HUDEP-2 (cell line): ENCODE data around the gene FNDC7.
"Not testable (repeated sequence)": the region's sequence is repeated elsewhere in the genome, so short reads cannot be mapped to it uniquely, and the experiment has no call there.

Experiments
- DNase-seq, 76 experiments: peaks; one replicate each; lab custom pipeline; 2025; ENCODE audit not compliant: unreplicated experiment in 76 of 76; lab: John Stamatoyannopoulos, UW

Gene FNDC7

DNA sequence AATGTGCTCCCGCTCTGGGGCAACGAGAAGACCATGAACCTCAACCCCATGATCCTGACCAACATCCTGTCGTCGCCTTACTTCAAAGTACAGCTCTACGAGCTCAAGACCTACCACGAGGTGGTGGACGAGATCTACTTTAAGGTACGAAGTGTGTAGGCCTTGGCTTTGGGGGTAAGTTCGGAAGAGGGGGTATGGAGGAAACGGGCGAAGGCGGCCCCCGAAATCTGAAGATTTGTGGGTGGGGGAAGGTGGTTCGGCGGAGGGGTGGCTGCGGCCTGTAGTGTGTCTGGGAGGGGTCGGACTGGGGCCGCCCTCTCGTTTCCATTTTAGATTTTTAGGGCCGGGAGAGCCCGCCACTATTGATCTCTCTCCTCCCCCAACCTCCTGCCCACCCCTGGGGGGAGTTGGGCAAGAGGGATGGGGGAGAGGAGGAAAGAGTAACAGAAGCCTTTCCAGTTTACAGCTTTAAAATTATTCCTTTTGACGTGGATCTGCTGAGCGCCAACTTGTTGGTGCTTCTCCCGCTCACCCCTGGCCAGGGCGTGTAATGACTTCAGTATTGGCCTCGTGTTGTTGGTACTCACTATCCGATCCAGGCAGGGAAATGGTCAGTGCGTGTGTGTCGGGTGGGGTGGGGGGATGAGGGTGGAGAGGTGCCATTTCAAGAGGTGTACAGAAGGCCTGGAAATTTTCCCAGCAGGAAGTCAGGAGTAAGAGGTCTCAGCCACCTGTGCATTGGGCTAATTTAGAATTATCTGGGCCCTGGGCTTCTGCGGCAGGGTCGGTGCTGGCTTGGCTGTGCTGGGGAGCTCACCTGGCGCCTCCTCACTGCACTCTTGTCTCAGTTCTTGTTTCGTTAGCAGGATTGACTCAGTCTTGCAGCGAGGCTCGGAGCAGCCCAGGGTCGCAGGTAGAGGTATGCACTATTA, 19.7 kb upstream of the FNDC7 start:
- peak in 37 of 76 experiments; percentile 3 to 73 (median 38) for DNase-seq

DNA sequence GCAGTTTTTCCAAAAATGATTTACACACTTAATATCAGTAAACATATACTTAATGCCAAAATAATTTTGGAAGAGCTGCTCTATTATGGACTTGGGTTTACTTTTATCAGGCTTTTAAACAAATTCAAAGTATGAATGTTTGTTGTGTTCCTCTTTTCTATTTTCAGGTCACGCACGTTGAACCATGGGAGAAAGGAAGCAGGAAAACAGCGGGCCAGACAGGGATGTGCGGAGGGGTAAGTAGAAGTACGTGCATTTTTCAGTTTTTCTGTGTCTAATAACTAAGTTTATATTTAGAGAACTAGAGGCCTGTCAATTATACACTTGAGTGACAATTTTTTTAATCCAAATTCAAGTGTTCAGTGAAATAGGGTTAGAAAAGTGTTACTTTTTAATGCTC, 17.2 kb upstream of the FNDC7 start:
- DNase-seq = no peak

DNA sequence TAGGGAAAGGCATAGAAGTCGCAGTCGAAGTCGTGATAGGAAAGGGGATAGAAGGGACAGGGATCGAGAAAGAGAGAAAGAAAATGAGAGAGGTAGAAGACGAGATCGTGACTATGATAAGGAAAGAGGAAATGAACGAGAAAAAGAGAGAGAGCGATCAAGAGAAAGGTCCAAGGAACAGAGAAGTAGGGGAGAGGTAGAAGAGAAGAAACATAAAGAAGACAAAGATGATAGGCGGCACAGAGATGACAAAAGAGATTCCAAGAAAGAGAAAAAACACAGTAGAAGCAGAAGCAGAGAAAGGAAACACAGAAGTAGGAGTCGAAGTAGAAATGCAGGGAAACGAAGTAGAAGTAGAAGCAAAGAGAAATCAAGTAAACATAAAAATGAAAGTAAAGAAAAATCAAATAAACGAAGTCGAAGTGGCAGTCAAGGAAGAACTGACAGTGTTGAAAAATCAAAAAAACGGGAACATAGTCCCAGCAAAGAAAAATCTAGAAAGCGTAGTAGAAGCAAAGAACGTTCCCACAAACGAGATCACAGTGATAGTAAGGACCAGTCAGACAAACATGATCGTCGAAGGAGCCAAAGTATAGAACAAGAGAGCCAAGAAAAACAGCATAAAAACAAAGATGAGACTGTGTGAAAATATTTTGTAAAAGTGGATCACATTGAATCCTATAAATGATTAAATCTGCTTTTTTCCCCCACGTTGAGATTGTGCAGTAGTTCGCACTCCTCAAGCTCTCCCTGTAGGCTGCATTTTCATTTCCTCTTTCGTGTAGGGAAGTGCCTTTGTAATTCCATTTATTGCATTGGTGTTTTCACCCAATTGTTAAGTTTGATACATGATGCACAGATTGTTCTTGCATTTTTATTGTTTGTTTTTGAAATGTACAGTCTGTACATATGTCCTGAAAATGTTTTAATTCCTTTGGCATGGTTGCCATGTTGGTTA, 13.1 kb upstream of the FNDC7 start:
- no peak for DNase-seq

DNA sequence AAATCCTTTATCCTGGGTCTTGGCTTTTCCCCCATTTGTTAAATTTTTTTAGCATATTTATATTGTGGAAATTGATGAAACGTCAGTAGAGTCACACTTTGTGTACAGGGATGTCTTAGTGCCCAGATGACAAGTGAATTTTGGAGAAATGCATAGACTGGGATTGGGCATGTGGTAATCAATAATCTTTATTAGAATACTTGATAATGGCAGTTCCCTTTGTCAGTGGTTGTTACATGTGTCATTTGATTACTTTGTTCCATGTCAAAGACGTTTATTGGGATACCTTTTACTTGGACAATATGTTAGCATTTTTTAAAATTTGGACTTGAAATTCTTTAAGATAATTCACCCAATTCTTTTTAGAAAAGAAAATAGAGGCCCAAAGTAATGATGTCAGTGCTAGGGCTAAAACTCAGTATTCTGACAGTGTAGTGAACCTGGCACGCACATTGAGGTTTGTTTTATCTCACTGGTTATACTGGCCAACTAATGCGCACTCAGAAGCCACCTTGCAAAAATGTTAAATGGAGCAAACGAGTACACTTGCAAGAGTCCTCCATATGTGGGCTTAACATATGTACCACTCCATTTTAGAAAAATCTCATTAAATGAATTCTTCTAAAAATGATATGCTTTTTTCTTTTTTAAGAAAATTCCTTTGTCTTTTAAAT, 11.4 kb upstream of the FNDC7 start:
- DNase-seq = no peak

DNA sequence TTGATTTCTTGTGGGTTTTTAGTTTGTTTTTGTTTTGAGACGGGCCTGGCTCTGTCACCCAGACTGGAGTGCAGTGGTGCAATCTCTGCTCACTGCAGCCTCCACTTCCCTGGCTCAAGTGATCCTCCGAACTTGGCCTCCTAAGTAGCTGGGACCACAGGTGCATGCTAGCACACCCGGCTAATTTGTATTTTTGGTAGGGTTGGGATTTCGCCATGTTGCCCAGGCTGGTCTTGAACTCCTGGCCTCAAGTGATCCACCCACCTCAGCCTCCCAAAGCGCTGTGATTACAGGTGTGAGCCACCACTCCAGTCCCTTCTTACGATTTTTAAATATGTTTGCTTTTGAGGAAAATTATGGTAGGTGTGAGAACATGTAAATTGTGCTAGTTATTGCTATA, 10.6 kb upstream of the FNDC7 start:
- not testable (repeated sequence) for DNase-seq

DNA sequence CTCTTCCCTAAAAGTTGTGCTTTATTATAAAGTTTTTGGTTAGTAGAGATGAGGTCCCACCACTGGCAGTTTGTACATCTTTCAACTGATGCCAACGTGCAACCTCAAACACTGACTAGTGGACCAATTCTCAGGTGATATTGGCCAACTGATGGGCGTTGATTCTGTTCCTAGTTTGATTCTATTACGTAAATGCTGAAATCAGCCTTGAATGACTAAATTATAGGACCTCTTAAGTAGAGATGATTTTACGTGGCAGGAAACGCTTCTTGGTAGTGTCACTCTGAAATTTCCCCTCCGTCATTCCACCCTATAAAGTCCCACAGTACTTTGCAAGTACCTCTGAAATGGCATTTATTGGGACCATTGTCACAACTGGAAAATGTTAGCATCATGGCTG, 8.8 kb upstream of the FNDC7 start:
- DNase-seq = no peak

DNA sequence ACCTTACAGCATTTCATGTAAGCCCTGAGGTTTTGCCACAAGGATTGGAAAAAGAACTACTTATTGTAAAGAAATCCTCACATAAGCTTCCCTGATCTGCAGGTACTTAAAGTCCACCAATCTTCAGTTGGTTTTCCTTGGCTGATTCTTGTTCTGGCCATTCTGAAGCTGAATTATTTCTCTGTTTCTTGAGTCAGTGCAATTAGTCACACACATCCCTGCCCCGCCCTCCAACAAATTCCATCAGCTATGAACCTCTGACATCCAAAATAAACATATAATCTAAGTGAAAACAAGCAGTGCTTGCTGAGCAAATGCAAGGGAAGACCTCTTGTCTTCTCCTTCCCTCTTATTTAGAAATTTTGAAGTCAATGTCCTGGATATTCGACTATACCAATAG, 8.2 kb upstream of the FNDC7 start:
- DNase-seq = no peak

DNA sequence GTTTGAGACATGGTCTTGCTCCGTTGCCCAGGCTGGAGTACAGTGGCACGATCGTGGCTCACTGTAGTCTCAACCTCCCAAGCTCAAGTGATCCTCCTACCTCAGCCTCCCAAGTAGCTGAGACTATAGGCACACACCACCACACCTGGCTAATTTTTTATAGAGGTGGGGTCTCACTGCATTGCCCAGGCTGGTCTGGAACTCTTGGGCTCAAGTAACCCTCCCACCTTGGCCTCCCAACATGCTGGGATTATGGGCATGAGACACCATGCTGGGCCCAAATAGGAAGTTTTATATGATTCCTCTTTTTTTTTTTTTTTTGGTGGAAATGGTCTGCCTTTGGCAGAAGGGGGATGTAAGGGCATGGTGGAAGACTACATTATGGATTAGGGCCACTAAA, 6.1 kb upstream of the FNDC7 start:
- DNase-seq = no peak

DNA sequence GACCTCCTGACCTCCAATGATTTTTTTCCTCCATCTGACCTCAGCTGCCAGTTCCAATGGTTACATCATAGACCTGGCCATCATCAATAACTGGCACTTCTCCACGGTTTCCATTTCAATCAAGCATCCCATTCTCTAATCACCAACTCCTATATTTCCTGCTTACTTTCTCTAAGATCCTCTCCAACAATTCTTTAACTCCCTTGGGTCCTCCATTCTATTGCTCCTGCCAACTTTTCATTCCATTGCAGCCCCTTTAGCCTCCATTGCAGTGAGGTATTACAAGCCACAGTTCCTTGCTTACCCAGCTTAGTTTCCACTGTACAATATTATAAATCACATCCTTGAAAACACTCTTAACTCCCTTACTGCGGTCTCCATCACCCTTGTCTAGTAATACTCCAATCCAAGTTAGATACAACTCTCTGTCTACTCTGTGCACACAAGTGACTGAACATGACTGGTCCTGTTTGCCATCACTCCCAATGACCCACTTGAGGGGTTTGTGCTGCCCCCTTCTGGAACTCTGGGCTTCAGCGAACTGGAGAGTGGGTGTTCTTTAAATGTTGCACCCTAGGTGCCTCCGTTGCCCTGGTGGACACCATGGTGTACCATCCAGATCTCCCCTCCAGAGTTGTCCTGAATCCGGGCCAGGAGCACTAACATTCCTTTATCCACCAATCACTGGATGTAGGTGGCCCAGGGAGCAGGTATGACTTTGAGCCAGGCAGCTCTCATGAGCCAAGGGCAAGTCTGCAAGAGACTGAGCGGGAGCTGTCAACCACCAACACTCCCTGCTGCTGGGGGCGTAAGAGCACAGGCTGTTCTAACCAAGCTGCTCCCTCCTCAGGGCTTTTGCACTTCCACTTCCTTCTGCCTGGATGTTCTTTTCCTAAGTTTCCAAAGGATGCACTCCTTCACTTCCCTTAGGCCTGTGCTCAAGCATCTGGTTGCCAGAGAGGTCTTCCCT, 3.7 kb upstream of the FNDC7 start:
- DNase-seq = peak in 34 of 76 experiments; percentile 4 to 52 (median 24)

DNA sequence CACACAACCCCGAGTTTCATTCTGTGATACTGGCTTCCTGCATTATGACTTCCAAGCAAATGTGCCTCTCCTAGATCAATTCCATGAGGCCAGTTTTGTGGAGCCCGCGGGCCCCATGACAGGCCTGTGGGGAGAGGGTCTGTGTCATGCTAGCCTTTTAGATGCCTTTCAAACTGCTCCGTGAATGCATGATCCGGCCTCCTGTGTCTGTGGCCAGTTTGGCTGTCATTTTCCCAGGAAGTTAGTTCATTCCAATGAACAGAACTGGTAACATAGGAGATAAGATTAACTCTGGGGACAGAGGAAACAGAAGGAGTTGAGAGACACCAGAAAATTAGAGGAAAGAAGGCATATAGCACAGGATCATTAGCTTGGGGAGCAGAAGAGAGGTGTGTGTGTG, 3.2 kb downstream of the FNDC7 start:
- no peak for DNase-seq

DNA sequence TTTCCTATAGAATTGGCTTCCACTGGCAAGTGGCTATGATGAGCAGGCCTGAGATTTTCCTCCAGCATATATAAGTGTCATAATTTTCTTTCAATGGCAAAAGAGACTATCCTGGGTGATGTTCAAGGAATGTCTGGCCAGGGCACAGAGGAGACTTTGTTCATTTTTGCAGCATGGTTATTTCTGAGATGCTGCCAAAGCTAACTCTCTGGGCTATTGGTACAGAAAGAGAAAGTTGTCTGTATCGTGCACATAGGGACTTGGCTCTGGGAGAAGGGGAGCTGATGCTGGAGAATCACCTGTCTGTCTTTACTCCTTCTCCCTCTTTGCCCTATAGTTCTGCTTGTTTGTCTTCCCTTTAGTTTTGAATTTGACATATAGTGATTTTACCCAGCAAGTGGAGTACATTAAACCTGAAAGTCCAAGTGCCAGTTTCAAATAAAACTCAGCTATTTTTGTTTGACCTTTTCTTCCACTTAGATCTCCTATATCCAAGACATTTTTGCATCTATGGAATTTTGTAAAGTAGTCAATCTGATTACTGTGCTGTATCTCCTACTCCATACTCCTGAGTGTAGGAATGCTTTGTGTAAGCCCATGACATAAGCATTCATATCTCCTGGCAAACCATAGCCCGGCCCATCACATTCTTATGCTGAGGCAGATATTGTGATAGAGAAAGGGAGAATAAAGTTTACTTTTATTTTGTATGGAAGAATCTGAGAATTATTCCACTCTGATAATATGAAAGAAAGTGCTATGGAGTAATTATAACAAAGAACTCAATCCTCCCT, 3.9 kb downstream of the FNDC7 start:
- DNase-seq = no peak

DNA sequence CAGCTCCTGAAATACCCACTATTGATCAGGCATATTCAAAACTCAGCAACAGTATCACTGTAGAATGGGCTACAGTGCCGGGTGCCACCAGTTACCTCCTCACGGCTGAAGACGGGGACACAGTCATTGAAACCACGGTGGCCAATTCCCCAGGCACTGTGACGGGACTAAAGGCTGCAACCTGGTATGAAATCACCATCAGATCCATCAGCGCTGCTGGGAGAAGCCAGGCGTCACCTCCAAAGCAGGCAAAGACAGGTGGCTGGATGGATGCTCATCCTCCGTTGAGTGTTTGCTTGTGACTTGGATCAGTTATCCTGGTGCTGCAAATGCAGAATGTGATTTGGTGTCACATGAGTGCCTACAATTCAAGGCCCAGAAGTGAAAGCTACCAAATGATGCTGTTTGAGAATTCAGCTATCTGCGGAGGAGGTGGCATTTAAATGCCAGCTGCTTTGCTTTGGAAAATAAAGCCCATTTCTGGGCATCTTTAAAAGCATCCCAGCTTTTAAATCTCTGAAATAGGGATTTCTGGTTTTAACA, 5.1 kb downstream of the FNDC7 start:
- DNase-seq = no peak

DNA sequence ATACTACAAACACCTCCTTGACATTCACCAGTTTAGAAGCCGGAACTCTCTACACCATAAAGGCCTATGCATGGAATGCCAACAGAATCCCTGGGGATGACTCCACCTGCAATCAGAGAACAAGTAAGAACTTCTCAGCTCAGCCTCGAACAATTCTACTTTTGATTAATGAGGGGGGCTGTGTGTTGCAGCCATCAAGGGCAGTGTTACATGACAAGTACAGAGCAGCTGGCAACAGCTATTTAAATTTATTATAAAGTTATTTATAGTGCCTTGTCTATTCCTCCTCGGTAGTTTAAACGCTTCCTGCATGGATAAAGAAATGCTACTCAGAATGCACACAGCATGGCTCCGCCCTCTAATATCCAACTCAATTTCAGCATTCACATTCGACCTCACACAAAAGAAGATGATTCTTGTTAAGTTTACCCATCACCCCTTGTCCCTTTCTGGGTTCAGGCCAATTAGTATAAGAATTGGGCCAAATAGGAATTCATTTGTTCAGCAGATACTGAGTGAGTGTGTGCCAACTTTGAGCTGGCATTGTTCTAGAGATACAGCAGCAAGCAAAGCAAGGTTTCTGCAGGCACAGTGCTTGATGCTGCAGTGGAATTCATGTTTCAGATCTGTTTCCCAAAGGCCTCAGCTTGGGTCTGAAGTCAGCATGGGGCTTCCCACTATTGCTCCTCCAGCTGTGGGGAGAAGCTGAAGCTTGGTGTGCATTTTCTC, 6.4 kb downstream of the FNDC7 start:
- DNase-seq = no peak

DNA sequence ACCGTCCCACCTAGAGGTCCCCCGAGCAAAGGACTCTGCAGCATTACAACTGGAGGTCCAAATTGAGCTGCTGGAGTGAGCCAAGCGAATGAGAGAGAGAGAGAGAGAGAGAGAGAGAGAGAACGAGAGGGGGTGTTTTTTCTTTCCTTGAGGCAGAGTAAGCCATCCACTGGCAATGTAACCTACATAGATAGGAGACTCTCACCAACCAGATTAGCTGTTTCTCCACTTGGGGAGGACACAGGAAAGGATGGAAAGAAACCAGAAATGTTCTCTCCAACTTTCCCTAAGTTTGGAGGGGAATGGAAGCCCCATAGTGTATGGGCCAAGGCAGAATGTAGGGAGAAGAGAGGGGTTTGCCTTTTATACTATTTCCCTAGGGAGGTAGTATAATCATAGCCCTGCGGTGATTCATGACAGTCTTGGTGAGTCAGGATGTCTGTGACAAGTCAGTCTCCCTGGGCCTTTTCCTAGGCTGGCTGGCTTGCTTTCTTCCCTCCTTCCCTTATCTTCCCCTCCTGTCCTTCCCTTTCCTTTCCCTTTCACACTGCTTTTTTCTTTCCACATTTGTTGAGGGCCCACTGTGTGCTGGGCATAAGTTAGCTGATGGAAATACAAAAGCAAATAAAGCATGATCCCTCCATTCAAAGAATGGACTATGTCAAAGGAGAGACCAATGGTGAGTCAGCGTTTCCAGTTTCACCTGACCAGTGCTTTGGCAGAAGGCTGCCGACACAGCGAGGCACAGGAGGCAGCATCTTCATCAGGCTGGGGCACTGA, 7.1 kb downstream of the FNDC7 start:
- DNase-seq = no peak

DNA sequence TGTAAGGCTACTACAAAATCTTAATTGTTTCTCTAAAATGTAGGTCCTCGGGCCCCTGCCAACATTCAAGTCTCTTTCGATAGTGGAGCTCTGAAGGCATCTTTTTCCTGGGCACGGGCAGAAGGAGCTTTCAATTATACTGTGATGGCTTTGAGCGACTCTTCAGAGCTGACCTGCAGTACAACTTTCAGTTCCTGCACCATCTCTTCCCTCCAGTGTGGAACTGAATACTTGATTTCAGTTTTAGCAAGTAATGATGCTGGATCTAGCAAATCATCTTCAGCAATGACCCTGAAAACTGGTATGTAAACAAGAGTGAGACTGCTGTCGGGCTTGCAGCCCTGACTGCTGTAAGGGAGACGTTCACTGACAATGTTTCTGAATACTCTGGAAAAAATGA, 9.6 kb downstream of the FNDC7 start:
- DNase-seq = no peak

DNA sequence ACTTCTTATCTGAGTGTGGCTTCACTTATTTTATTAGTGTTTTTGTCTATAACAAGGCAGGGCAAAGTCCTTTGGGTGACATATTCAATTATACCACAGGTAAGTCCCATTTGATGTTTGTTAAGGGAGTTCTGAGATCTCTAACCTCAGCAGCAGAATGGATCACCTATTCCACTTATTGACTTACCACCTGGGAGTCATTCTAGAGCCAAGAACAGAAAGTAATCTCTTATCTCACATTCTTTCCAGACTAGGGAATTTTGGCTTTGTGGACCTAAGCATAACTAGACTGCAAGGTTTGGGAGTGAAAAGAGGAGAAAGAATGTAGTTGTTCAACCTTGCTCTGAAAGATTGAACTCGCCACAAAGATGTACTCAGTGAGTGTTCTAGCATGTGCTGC, 13.2 kb downstream of the FNDC7 start:
- DNase-seq = no peak

DNA sequence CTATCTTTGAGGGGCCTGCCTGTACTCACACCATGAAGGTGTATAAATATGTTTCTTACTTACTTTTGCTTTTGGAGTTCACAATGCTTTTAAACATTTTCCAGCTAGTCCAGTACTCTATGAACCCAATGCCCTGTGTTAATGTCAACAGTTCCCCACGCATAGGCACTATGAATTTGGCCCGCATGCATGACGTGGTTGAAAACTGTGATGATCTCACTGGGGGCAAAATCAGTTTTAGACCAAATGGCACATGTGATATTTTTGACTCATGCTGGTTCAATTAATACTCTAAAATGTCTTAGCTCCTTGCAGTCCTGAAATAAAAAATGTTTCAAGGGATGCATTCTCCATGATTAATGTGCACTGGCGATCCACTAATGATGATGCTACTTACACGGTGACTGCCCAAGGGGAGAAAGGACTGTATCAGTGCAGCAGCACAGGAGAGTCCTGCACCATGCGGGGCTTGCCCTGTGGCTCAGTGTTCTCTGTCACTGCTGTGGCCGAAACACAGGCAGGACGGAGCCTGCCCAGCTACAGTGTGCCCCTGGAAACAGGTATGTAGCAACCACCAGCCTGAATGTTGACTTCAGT, 15.7 kb downstream of the FNDC7 start:
- DNase-seq = no peak
